HG03342 (cell line): ENCODE data around the gene TBC1D17.
A peak's percentile ranks its signal among the peaks of the same experiment; 100 is the strongest.

Source experiments
- ATAC-seq: cut with Tn5 transposase; IDR thresholded peaks from one replicate; pipeline ENCODE4 v1.9.1; 2021; ENCODE audit warnings: mild to moderate bottlenecking, moderate library complexity; ENCODE audit not compliant: unreplicated experiment

The TBC1D17 gene

GRCh38 chr19:49875177-49875576 lies 2.3 kb upstream of the TBC1D17 start:
- ATAC-seq, result no peak

GRCh38 chr19:49875857-49876421 lies 1.6 kb upstream of the TBC1D17 start:
- no peak for ATAC-seq

GRCh38 chr19:49876422-49877019 lies 981 bp upstream of the TBC1D17 start:
- peak; percentile 36 for ATAC-seq

- peak; percentile 43 for ATAC-seq
These were observed 609 bp downstream of the TBC1D17 start for GRCh38 chr19:49877879-49878743.

GRCh38 chr19:49878744-49879070 lies 1.2 kb downstream of the TBC1D17 start:
- no peak for ATAC-seq

GRCh38 chr19:49879243-49879963 lies 1.9 kb downstream of the TBC1D17 start:
- no peak for ATAC-seq

- ATAC-seq, result no peak
These were observed 2.8 kb downstream of the TBC1D17 start for GRCh38 chr19:49880162-49880869.

GRCh38 chr19:49881186-49881585 lies 3.7 kb downstream of the TBC1D17 start:
- ATAC-seq, result no peak

GRCh38 chr19:49881672-49882394 lies 4.3 kb downstream of the TBC1D17 start:
- ATAC-seq, result no peak

- no peak for ATAC-seq
These were observed 5.1 kb downstream of the TBC1D17 start for GRCh38 chr19:49882643-49883042.

GRCh38 chr19:49883094-49883493 lies 5.6 kb downstream of the TBC1D17 start:
- ATAC-seq, result no peak

GRCh38 chr19:49884109-49884508 lies 6.6 kb downstream of the TBC1D17 start:
- no peak for ATAC-seq

GRCh38 chr19:49884760-49885159 lies 7.3 kb downstream of the TBC1D17 start:
- no peak for ATAC-seq

GRCh38 chr19:49887037-49887664 lies 9.6 kb downstream of the TBC1D17 start:
- no peak for ATAC-seq

- ATAC-seq, result no peak
These were observed 10.4 kb downstream of the TBC1D17 start for GRCh38 chr19:49887665-49888509.

GRCh38 chr19:49888510-49888824 lies 11.0 kb downstream of the TBC1D17 start:
- ATAC-seq, result no peak

GRCh38 chr19:49889038-49889686 lies 11.7 kb downstream of the TBC1D17 start:
- no peak for ATAC-seq

- peak; percentile 34 for ATAC-seq
These were observed 12.3 kb downstream of the TBC1D17 start for GRCh38 chr19:49889687-49890348.
